Peyer's patch (tissue), 4 donors: Measurements from ENCODE around the gene TGFBR2.

Experiments used
- CTCF ChIP-seq, 6 experiments: fragments of 450-650 bp in 4 of 6; fragments of 200-600 bp in 2 of 6; sonication (generic) in 1 of 6; IDR thresholded peaks; one replicate each; pipeline ENCODE4 v1.5.1; 2017 to 2019; ENCODE audit warnings: antibody characterized with exemption in 6 of 6, mild to moderate bottlenecking in 3 of 6, moderate library complexity in 1 of 6
- POLR2A ChIP-seq, 2 donors: fragments of 450-650 bp; IDR thresholded peaks; one replicate each; pipeline ENCODE4 v1.5.1; 2017; ENCODE audit warnings: antibody characterized with exemption in 2 of 2, mild to moderate bottlenecking in 2 of 2, moderate library complexity in 2 of 2

DNA sequence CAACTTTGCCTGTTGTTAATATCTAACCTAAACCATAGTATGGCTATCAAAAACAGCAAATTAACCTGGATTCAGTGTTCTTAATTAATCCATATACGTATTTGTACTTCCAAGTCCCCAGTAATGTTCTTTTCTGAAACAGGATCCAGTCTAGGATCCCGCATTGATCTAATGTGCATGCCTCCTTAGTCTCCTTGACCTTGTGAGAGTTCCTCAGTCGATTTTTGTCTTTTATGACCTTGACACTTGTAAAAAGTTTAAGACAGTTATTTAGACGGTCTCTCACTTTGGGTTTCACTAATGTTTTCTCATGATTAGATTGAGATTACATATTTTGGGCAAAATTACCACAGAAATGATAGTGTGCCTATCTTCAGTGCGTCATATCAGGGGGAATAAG lies 69.4 kb downstream of the TGFBR2 start:
- no peak for TF ChIP-seq CTCF (IDR thresholded peaks at IDR 0.05)
- TF ChIP-seq POLR2A (IDR thresholded peaks at IDR 0.05), result no peak
